Kidney tubule cell (primary cell): ENCODE measurements around the gene BRSK1.

ENCODE experiments used
- DNase-seq: peaks from one replicate; pipeline ENCODE4 v3.0.0-alpha.2; 2018; ENCODE audit warnings: low spot score

BRSK1 gene

DNA sequence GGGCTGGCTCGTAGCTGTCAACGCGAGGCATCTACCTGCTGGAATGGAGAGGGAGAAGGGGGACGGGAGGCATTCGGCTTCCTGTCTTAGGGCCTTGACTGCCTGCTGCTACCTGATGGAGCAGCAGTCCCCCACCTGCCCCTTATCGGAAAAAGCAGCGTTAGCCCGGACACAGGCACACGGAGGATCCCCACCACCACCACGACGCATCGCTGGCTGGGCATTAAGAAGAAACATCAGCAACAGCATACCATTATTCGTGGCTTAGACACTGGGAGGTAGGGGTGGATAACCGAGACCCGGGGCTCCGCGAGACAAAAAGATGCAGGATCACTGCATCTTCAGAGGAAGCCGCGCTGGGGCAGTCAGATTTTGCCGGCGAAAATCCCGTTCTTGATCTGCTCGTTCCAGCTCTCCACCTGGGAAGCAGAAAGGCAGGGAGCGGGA is 69.6 kb downstream of the BRSK1 start:
- no peak for DNase-seq

DNA sequence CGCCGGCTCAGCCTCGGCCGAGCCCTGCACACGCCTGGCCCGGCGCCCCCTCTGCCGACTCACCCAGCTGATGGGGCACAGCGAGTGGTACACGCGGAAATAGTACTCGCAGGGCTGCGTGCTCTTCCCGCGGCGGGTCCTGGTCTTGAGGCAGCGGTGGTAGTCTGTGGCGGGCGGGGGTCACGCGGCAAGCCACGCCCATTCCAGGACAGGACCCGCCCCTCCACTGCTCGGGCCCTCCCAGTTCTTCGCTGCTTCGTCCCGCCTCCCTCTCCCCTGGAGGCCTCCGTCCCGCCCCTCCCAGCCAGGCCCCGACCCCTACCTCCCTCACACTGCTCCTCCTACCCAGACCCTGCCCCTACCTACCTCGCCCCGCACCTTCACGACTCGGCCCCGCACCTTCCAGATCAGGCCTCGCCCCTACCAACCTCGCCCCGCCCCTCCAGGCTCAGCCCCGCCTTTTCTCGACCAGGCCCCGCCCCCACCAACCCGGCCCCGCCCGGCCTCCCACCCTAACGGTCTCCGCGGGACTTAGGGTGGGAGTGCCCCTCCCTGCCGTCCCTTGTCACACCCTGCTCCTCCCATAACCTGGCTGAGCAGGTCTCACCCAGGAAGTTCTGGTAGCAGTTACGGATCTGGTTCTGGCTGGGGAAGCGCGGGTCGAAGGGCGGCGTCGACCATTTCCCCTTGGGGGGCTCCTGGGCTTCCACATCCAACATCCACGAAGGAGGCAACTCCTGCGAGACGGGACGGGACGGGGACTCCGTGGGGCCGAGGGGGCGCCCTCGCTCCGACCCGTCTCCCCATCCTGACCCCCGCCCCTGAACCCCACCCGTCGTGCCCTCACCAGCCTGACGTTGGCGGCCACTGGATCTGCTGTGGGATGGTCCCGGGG is 70.3 kb downstream of the BRSK1 start:
- peak; percentile 56 for DNase-seq

- DNase-seq = no peak
Observed at GRCh38 chr19:55354698-55355212, 71.0 kb downstream of the BRSK1 start, which contains the start of gene COX6B2. COX6B2 (minus strand) TSS chr19:55354719; CDS start chr19:55354521, 198 bp downstream.

- DNase-seq = no peak
Observed at GRCh38 chr19:55355213-55355821, 71.5 kb downstream of the BRSK1 start.

- DNase-seq = no peak
Observed at GRCh38 chr19:55358493-55358892, 74.7 kb downstream of the BRSK1 start.

GRCh38 chr19:55358943-55359908 is 75.4 kb downstream of the BRSK1 start:
- peak; percentile 34 for DNase-seq

- no peak for DNase-seq
Observed at GRCh38 chr19:55360902-55361301, 77.1 kb downstream of the BRSK1 start.
